Measurements from ENCODE around the gene SYNE2.
"Not testable (repeated sequence)": the region's sequence is repeated elsewhere in the genome, so short reads cannot be mapped to it uniquely, and the experiment has no call there.

The SYNE2 gene, protein sequence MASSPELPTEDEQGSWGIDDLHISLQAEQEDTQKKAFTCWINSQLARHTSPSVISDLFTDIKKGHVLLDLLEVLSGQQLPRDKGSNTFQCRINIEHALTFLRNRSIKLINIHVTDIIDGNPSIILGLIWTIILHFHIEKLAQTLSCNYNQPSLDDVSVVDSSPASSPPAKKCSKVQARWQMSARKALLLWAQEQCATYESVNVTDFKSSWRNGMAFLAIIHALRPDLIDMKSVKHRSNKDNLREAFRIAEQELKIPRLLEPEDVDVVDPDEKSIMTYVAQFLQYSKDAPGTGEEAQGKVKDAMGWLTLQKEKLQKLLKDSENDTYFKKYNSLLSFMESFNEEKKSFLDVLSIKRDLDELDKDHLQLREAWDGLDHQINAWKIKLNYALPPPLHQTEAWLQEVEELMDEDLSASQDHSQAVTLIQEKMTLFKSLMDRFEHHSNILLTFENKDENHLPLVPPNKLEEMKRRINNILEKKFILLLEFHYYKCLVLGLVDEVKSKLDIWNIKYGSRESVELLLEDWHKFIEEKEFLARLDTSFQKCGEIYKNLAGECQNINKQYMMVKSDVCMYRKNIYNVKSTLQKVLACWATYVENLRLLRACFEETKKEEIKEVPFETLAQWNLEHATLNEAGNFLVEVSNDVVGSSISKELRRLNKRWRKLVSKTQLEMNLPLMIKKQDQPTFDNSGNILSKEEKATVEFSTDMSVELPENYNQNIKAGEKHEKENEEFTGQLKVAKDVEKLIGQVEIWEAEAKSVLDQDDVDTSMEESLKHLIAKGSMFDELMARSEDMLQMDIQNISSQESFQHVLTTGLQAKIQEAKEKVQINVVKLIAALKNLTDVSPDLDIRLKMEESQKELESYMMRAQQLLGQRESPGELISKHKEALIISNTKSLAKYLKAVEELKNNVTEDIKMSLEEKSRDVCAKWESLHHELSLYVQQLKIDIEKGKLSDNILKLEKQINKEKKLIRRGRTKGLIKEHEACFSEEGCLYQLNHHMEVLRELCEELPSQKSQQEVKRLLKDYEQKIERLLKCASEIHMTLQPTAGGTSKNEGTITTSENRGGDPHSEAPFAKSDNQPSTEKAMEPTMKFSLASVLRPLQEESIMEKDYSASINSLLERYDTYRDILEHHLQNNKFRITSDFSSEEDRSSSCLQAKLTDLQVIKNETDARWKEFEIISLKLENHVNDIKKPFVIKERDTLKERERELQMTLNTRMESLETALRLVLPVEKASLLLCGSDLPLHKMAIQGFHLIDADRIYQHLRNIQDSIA (N-terminal part only)

DNA sequence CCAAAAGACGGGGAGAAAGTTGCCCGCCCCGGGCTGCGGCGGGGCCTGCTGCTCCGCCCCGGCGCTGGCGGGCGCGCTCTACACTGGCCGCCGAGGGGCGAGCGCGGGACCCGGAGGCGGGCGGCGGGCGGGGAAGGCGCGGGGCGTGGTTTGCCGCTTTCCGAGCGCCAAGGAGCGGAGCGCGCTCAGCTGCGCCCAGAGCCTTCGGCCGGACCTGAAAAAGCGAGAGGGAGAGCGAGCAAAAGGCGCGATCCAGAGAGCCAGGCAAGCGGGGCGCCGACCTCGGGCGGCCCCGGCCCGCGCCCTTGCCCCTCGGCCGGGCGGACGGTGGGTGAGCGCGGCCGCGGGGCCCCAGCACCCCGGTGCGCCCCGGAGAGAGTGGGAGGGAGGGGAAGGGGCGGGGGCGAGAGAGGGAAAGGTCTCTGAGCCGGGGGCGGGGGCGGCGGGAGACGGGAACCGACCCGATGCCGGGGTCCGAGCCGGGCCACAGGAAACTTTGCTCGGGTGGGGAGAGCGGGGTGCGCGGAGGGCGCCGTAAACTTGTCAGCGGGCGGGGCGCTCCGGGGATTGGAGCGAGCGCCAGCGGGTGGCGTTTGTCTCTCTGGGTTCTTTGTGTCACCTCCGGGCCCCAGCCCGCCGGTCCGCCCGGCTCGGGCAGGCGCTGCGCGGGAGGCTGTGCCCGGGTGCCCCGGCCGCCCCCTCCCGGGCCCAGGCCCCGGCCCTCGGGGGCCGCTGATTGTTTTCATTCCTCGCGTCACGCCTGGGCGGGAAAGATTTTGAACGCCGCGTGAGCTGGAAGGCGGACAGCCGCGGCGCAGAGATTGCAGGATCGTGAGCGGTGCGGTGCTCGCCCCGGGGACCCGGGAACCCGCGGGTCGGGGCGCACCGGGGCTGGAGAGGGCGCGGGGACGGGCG is at the start of gene SYNE2:
SYNE2 (plus strand) TSS at position 188 of the 915 bp plus-strand sequence. CDS start 56,145 bp downstream, outside the sequence.
- H3K9me3 ChIP-seq (ENCODE audit: control insufficient read depth, low read depth, low read length): no peaks in the 10 kb centered on the region
- no peak within 1 kb of the TSS for H3K27ac ChIP-seq (ENCODE audit: low read length)
- H3K36me3 ChIP-seq (ENCODE audit: control insufficient read depth, low read depth, low read length): no peaks in the 10 kb centered on the region
- peaks cover 10% of the 10 kb centered on the region for H3K4me1 ChIP-seq (ENCODE audit: control insufficient read depth, low read depth, low read length)
- peak within 1 kb of the TSS; percentile 87 for H3K4me3 ChIP-seq (ENCODE audit: low read length)
- H3K9ac ChIP-seq (ENCODE audit: low read length): peak within 1 kb of the TSS; percentile 71
- H3K27me3 ChIP-seq (ENCODE audit: control insufficient read depth, insufficient read depth, low read length): peaks cover 14% of the 10 kb centered on the region

DNA sequence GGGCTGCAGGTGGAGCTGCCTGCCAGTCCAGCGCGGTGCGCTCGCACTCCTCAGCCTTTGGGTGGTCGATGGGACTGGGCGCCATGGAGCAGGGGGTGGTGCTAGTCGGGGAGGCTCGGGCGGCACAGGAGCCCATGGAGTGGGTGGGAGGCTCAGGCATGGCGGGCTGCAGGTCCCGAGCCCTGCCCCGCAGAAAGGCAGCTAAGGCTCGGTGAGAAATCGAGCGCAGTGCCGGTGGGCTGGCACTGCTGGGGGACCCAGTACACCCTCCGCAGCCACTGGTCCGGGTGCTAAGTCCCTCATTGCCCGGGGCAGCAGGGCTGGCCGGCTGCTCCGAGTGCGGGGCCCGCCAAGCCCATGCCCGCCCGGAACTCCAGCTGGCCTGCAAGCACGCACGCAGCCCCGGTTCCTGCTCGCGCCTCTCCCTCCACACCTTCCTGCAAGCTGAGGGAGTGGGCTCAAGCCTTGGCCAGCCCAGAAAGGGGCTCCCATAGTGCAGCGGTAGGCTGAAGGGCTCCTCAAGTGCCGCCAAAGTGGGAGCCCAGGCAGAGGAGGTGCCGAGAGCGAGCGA is 49.5 kb upstream of the SYNE2 start:
- H3K27ac ChIP-seq (ENCODE audit: low read length); H3K36me3 ChIP-seq (ENCODE audit: control insufficient read depth, low read depth, low read length); H3K4me1 ChIP-seq (ENCODE audit: control insufficient read depth, low read depth, low read length); H3K9ac ChIP-seq (ENCODE audit: low read length); H3K27me3 ChIP-seq (ENCODE audit: control insufficient read depth, insufficient read depth, low read length); H3K4me3 ChIP-seq (ENCODE audit: low read length); H3K9me3 ChIP-seq (ENCODE audit: control insufficient read depth, low read depth, low read length): not testable (repeated sequence)

DNA sequence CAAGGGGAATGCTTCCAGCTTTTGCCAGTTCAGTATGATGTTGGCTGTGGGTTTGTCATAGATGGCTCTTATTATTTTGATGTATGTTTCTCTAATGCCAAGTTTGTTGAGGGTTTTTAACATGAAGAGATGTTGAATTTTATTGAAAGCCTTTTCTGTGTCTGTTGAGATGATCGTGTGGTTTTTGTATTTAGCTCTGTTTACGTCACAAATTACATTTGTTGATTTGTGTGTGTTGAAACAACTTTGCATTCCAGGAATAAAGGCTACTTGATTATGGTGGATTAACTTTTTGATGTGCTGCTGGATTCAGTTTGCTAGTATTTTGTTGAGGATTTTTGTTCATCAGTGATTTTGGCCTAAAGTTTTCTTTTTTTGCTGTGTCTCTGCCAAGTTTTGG is 46.7 kb upstream of the SYNE2 start:
- not testable (repeated sequence) for H3K36me3 ChIP-seq (ENCODE audit: control insufficient read depth, low read depth, low read length); H3K27ac ChIP-seq (ENCODE audit: low read length); H3K4me1 ChIP-seq (ENCODE audit: control insufficient read depth, low read depth, low read length); H3K4me3 ChIP-seq (ENCODE audit: low read length); H3K9ac ChIP-seq (ENCODE audit: low read length); H3K9me3 ChIP-seq (ENCODE audit: control insufficient read depth, low read depth, low read length); H3K27me3 ChIP-seq (ENCODE audit: control insufficient read depth, insufficient read depth, low read length)

DNA sequence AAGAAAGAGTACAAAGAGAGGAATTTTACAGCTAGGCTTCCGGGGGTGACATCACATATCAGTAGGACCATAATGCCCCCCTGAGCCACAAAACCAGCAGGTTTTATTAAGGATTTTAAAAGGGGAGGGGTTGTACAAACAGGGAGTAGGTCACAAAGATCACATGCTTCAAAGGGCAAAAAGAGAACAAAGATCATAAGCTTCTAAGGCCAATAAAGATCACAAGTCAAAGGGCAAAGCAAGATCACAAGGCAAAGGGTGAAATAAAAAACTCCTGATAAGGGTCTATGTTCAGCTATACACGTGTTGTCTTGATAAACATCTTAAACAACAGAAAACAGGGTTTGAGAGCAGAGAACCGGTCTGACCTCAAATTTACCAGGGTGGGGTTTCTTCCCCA is 41.1 kb upstream of the SYNE2 start:
- not testable (repeated sequence) for H3K4me1 ChIP-seq (ENCODE audit: control insufficient read depth, low read depth, low read length); H3K9me3 ChIP-seq (ENCODE audit: control insufficient read depth, low read depth, low read length); H3K27ac ChIP-seq (ENCODE audit: low read length); H3K4me3 ChIP-seq (ENCODE audit: low read length); H3K36me3 ChIP-seq (ENCODE audit: control insufficient read depth, low read depth, low read length); H3K27me3 ChIP-seq (ENCODE audit: control insufficient read depth, insufficient read depth, low read length); H3K9ac ChIP-seq (ENCODE audit: low read length)

DNA sequence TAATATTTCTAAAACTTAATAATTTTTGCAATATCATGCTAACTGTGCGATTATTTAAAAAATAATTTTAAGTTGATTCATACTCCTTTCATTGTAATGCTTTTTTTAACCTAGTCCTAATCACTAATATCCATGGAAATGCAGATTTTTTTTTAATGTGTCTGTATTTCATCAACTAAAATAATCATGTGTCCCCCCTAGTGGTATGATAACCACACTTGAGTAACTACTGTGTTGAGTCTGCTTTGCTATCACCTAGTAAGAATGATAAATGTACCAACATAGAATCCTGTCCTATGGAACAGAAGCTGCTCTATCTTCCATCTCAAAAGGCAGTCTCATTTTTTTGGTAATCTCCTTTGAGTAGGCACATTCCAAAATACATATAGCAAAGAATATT is 19.1 kb upstream of the SYNE2 start:
- no peaks in the 10 kb centered on the region for H3K4me1 ChIP-seq (ENCODE audit: control insufficient read depth, low read depth, low read length)
- no peak overlapping the region for H3K9ac ChIP-seq (ENCODE audit: low read length)
- no peaks in the 10 kb centered on the region for H3K36me3 ChIP-seq (ENCODE audit: control insufficient read depth, low read depth, low read length)
- H3K4me3 ChIP-seq (ENCODE audit: low read length): no peak overlapping the region
- no peak overlapping the region for H3K27ac ChIP-seq (ENCODE audit: low read length)
- no peaks in the 10 kb centered on the region for H3K9me3 ChIP-seq (ENCODE audit: control insufficient read depth, low read depth, low read length)
- H3K27me3 ChIP-seq (ENCODE audit: control insufficient read depth, insufficient read depth, low read length): no peaks in the 10 kb centered on the region

DNA sequence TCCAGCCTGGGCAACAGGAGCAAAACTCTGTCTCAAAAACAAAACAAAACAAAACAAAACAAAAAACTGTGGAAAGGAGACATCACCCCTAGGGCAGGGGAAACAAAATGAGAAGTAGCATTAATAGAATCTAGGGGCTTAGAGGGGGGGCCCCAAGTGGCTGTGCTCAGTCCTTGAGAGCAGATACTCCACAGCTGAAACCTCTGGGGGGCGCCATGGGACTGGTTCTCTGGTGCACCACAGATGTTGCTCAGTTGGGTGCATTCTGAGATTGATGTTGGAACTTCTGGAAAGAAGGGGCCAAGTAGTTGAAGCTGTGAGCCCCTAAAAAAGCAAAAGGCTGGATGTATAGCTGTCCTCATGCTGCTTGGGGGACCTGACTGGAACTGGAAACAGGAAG is 11.8 kb upstream of the SYNE2 start:
- no peaks in the 10 kb centered on the region for H3K27me3 ChIP-seq (ENCODE audit: control insufficient read depth, insufficient read depth, low read length)
- H3K27ac ChIP-seq (ENCODE audit: low read length): no peak overlapping the region
- H3K4me3 ChIP-seq (ENCODE audit: low read length): no peak overlapping the region
- no peaks in the 10 kb centered on the region for H3K9me3 ChIP-seq (ENCODE audit: control insufficient read depth, low read depth, low read length)
- no peaks in the 10 kb centered on the region for H3K4me1 ChIP-seq (ENCODE audit: control insufficient read depth, low read depth, low read length)
- H3K9ac ChIP-seq (ENCODE audit: low read length): no peak overlapping the region
- H3K36me3 ChIP-seq (ENCODE audit: control insufficient read depth, low read depth, low read length): no peaks in the 10 kb centered on the region

DNA sequence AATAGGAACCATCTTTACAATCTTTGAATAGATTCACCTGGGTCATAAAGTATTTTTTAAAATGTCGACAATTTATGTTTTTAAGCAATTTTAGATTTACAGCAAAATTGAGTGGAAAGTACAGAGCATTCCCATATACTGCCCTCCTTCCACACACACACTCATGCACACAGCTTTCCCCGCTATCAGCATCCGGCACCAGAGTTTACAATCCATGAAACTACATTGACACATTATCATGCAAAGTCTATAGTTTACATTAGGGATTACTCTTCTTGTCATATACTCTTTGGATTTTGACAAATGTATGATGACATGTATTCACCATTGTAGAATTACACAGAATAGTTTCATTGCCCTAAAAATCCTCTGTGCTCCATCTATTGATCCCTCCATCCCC is 9.0 kb upstream of the SYNE2 start:
- H3K9ac ChIP-seq (ENCODE audit: low read length): no peak overlapping the region
- H3K4me3 ChIP-seq (ENCODE audit: low read length): no peak overlapping the region
- no peaks in the 10 kb centered on the region for H3K36me3 ChIP-seq (ENCODE audit: control insufficient read depth, low read depth, low read length)
- no peaks in the 10 kb centered on the region for H3K4me1 ChIP-seq (ENCODE audit: control insufficient read depth, low read depth, low read length)
- H3K27ac ChIP-seq (ENCODE audit: low read length): no peak overlapping the region
- no peaks in the 10 kb centered on the region for H3K27me3 ChIP-seq (ENCODE audit: control insufficient read depth, insufficient read depth, low read length)
- H3K9me3 ChIP-seq (ENCODE audit: control insufficient read depth, low read depth, low read length): no peaks in the 10 kb centered on the region

DNA sequence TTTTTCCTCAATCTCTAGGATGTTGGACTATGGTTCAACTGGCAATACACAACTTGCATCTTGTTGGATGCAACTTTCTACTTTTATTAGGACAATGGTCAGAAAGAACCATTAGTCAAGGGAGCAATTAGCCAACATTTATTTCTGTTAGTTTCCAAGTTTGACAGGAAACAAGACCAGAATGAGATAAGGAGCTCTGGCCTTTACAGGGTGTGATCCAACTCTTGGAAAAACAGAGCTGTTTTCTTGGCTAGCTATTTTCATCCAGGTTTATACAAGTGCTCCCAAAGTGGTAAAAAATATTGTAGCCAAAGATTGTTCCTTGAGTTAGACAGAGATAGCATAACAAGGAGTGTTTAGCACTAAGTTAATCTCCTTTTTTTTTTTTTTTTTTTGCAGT is 3.9 kb upstream of the SYNE2 start:
- Histone ChIP-seq H3K36me3 (ENCODE audit: control insufficient read depth, low read depth, low read length) (no peaks in the 10 kb centered on the region), H3K9me3 (ENCODE audit: control insufficient read depth, low read depth, low read length) (no peaks in the 10 kb centered on the region), H3K4me3 (ENCODE audit: low read length) (no peak overlapping the region), H3K4me1 (ENCODE audit: control insufficient read depth, low read depth, low read length) (peaks cover 4% of the 10 kb centered on the region), H3K27me3 (ENCODE audit: control insufficient read depth, insufficient read depth, low read length) (peaks cover 6% of the 10 kb centered on the region), H3K9ac (ENCODE audit: low read length) (no peak overlapping the region), H3K27ac (ENCODE audit: low read length) (no peak overlapping the region)

DNA sequence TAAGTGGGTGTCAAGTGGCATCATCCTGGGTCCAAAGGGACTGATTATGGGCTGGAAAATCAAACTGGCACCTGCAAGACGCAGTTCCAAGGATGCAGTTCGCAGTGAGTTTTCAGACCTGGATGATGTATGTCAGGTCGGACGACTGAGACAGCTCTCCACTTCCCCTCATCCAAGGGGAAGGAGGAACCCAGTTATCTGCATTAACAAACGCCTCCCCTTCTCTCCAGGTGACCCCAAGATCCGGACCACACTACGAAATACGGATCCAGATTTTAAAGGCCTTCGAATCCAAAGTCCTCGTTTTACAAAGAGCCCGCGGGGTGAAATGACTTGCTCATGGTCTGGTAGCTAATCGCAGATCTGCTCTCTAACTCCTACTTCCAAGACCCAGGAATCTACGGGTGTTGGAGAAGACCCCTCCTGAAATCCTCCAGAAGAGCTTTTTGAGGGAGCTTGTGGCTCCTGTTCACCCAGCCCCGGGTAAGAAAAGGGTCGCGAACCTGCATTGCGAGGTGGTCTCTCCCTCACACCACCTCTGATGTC is 460 bp upstream of the SYNE2 start:
- H3K9ac ChIP-seq (ENCODE audit: low read length): peak overlapping the region; percentile 65
- peaks cover 10% of the 10 kb centered on the region for H3K4me1 ChIP-seq (ENCODE audit: control insufficient read depth, low read depth, low read length)
- H3K27ac ChIP-seq (ENCODE audit: low read length): no peak overlapping the region
- no peaks in the 10 kb centered on the region for H3K9me3 ChIP-seq (ENCODE audit: control insufficient read depth, low read depth, low read length)
- peaks cover 14% of the 10 kb centered on the region for H3K27me3 ChIP-seq (ENCODE audit: control insufficient read depth, insufficient read depth, low read length)
- H3K36me3 ChIP-seq (ENCODE audit: control insufficient read depth, low read depth, low read length): no peaks in the 10 kb centered on the region
- H3K4me3 ChIP-seq (ENCODE audit: low read length): peak overlapping the region; percentile 87

DNA sequence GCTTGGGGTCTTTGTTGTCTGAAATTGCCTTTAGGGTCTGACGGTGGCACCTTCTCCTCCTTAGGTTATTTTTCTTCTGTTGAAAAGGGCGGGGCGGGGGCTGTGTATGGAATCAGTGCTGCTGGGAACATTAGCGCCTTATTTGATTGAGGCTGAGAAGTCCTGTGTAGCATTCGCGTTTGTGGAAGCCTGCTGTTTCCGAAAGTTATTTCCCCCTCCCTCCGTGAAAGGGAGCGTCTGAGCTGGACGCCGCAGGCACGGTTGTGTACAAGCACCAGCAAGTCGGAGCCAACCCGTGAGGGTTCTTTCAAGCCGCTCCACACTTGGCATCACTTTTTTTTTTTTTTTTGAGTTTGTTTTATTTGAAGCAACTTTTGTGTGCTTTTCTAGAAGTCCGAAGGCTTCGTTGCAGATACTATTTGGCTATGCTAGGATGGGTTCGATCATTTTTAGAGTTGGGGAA is 1.1 kb downstream of the SYNE2 start:
- Histone ChIP-seq H3K27ac (ENCODE audit: low read length) (no peak overlapping the region), H3K4me3 (ENCODE audit: low read length) (peak overlapping the region; percentile 87), H3K9ac (ENCODE audit: low read length) (peak overlapping the region; percentile 71), H3K9me3 (ENCODE audit: control insufficient read depth, low read depth, low read length) (no peaks in the 10 kb centered on the region), H3K4me1 (ENCODE audit: control insufficient read depth, low read depth, low read length) (peaks cover 10% of the 10 kb centered on the region), H3K27me3 (ENCODE audit: control insufficient read depth, insufficient read depth, low read length) (peaks cover 14% of the 10 kb centered on the region), H3K36me3 (ENCODE audit: control insufficient read depth, low read depth, low read length) (no peaks in the 10 kb centered on the region)
